Measurements from ENCODE around the gene STX10.
"Not testable (repeated sequence)": the region's sequence is repeated elsewhere in the genome, so short reads cannot be mapped to it uniquely, and the experiment has no call there.

STX10 gene, protein sequence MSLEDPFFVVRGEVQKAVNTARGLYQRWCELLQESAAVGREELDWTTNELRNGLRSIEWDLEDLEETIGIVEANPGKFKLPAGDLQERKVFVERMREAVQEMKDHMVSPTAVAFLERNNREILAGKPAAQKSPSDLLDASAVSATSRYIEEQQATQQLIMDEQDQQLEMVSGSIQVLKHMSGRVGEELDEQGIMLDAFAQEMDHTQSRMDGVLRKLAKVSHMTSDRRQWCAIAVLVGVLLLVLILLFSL

DNA sequence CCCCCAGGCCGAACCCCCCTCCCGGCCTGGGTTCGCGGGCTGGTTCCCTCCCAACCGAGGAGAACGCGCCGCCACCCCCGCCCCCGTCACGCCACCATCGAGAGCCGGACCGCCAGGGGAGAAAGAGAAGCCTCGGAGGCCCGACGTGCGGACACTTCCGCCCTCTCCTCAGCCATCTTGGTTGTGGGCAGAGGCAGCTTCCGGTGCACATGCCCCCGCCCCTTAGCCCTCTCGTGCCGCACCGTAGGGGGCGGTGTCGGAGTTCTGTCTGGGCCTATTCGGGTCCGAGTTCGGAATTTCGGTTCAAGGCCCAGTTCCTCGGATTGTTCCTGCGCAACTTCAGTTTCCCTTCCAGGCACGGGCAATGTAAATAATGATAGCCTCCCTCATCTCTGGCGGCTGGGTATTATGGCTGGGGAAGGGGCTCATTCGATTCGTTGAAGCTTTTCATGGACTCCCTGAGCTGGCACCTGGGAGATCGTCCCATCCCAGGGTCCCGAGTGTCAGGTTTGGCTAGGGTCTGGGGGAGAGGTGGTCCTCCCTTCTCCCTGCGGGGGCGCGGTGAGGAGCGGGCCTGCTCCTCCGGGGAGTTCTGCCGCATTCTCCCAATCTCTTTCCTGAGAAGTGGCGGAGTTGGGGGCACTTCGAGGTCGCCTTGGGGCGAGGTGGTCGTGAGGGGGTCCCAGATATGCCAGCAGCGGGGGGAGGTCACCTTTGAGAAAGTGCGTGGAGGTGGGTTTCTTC lies at the start of gene STX10, which contains the start of gene IER2:
Gene STX10, minus strand, starts transcription at position 189 of the 744 bp plus-strand sequence. CDS start 202 bp downstream, outside the sequence.
Gene IER2, plus strand, starts transcription at position 225 of the 744 bp plus-strand sequence. CDS start 2,776 bp downstream, outside the sequence.
- peak; percentile 97 for DNase-seq

DNA sequence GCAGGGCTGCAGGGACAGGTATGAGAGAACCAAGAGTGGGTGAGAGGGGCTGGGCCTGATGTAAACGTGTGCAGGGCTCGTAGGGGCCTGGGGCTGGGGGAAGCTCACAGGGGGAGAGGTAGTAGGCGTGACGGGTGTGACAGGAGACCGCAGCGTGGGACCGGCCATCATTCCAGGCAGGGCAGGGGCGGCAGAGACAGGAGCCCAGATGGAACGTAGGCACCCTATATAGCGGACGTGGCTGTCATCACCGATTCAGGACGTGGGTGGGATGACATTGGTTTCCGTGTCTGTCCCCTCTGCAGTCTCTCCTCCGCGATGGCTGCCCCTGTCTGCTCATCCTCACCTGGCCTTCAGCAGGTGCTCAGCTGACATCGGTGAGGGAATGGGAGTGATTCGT lies 48.5 kb upstream of the STX10 start:
- DNase-seq, result no peak

DNA sequence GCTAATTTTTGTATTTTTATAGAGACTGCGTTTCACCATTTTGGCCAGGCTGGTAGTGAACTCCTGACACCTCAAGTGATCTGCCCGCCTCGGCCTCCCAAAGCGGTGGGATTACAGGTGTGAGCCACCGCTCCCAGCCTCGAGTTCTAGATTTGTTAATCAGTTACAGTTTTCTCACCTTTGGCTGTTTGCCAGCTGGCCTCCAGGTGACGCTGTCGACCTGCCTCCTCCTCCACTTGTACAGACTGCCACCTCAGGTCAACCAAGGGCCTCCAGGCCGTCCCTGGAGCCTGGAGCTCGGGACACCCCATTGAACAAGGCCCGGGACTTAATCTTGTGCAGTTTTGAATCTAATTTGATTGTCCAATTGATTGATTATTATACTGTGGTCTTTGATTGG lies 45.5 kb upstream of the STX10 start:
- no peak for DNase-seq

DNA sequence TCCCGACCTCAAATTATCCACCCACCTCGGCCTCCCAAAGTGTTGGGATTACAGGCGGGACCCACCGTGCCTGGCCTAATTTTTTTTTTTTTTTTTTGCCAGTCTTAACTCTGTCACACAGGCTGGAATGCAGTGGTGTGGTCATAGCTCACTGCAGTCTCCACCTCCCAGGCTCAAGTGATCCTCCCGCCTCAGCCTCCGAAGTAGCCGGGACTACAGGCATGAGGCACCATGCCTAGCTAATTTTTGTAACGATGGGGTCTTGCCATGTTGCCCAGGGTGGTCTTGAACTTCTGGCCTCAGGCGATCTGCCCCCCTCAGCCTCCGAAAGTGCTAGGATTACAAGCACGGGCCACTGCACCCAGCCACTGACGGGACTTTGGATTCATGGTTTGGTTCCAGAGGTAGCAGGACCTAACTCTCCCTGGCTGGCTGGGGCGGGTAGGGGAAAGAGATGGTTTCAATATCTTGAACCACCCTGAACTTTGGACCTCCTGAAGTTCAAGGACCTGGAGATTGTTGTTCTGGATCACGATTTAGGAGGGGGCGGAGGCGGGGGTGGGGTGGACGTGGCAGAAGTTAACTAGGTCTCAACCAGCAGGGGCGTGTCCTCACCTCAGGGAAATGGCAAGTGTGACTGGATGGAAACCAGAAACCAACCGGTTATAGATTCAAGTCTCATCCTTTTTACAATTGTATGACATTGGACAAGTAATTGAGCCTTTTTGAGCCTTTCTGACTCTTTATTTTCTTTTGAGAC lies 40.8 kb upstream of the STX10 start:
- DNase-seq, result no peak

DNA sequence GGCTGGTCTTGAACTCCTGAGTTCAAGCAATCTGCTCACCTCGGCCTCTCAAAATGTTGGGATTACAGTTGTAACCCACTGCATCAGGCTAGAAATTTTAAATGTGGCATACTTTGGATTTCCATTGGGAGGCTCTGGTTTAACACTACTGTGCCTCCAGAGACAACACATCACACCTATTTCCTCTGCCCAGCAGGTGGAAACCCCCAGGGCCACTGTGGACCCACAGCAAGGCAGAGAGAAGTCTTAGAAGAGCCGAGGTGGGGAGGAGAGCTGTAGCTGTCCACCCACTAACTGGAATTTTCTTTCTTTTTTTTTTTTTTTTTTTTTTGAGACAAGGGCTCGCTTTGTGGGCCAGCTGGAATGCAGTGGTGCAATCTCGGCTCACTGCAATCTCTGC lies 39.4 kb upstream of the STX10 start:
- no peak for DNase-seq

DNA sequence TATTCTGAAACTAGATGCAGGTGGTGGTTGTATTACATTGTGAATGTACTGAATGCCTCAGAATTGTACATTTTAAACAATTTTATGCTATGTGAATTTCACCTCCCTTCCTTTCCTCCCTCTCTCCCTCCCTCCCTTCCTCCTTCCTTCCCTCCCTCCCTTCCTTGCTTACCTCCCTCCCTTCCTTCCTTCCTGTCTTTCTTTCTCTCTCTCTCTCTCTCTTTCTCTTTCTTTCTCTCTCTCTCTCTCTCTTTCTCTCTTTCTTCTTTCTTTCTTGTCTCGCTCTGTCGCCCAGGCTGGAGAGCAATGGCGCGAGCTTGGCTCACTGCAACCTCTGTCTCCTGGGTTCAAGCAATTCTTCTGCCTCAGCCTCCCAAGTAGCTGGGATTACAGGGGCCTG lies 37.2 kb upstream of the STX10 start:
- no peak for DNase-seq

DNA sequence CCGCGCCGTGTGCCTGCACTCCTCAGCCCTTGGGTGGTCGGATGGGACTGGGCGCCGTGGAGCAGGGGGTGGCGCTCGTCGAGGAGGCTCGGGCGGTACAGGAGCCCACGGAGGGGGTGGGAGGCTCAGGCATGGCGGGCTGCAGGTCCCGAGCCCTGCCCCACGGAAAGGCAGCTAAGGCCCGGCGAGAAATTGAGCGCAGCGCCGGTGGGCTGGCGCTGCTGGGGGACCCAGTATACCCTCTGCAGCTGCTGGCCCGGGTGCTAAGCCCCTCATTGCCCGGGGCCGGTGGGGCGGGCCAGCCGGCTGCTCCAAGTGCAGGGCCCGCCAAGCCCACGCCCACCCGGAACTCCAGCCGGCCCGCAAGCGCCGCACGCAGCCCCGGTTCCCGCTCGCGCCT lies 36.5 kb upstream of the STX10 start:
- DNase-seq, result not testable (repeated sequence)

DNA sequence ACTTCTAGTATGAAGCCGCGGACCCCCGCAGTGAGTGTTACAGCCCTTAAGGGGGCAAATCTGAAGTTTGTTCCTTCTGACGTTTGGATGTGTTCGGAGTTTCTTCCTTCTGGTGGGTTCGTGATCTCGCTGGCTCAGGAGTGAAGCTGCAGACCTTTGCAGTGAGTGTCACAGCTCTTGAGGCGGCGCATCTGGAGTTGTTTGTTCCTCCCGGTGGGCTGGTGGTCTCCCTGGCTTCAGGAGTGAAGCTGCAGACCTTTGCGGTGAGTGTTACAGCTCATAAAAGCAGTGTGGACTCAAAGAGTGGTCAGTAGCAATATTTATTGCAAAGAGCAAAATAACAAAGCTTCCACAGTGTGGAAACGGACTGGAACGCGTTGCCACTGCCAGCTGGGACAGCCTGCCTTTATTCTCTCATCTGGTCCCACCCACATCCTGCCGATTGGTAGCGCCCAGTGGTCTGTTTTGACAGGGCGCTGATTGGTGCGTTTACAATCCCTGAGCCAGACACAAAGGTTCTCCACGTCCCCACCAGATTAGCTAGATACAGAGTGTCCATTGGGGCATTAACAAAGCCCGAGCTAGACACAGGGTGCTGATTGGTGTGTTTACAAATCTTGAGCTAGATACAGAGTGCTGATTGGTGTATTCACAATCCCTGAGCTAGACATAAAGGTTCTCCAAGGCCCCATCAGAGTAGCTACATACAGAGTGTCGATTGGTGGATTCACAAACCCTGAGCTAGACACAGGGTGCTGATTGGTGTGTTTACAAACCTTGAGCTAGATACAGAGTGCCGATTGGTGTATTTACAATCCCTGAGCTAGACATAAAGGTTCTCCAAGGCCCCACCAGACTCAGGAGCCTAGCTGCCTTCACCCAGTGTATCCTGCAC lies 35.8 kb upstream of the STX10 start:
- not testable (repeated sequence) for DNase-seq

DNA sequence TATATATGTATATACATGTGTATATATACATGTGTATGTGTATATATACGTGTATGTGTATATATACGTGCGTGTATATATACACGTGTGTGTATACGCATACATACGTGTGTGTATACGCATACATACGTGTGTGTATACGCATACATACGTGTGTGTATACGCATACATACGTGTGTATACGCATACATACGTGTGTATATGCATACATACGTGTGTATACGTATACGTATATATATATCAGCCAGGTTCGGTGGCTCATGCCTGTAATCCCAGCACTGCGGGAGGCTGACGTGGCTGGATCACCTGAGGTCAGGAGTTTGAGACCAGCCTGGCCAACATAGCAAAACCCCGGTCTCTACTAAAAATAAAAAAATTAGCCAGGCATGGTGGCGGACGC lies 34.8 kb upstream of the STX10 start:
- DNase-seq, result not testable (repeated sequence)

DNA sequence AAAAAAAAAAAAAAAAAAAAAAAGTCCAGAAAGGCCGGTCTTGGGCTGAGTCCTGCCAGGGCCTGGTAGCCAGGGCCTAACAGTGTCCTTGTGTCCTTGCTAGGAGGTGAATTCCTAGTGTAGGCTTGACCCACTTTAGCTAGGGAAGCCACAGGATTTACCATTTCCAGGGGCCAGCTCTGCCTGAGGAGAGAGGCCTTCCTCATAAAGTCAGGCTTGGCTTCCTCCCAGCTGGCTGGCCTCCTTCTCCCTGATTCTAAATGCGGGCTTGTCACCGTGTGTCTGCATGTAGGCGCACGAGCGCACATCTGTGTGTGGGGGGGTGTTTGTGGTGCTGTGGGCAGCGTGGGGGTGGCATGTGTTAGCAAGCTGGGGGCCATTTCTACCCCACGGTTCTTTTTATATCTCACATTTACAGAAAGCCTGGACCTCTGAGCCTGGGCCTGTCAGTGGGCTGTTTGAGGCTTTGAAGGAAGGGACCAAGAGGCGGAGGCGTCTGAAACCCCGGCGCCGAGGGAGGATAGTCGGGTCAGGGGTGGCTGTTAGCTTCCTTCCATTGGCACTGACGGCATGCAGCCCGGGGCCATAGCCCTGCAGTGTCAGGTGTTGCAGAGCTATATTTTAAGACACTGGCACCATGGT lies 31.7 kb upstream of the STX10 start:
- DNase-seq, result peak; percentile 47

DNA sequence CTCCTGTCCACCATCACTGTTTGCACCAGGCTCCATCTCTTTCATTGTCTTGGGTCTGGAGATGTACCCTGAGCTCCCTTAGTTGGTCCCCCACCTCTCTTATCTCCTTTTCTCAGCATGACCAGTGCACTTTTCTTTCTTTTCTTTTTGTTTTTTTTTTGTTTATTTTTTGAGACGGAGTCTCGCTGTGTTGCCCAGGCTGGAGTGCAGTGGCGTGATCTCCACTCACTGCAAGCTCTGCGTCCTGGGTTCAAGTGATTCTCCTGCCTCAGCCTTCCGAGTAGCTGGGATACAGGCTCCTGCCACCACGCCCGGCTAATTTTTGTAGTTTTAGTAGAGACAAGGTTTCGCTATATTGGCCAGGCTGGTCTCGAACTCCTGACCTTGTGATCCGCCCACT lies 28.1 kb upstream of the STX10 start:
- not testable (repeated sequence) for DNase-seq

DNA sequence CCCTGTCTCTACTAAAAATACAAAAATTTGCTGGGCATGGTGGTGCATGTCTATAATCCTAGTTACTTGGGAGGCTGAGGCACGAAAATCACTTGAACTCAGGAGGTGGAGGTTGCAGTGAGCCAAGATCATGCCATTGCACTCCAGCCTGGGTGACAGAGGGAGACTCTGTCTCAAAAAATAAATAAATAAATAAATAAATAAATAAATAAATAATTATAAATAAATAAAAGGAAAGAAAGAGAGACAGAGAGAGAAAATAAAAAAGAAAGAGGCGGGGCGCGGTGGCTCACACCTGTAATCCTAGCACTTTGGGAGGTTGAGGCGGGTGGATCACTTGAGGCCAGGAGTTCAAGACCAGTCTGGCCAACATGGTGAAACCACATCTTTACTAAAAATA lies 27.4 kb upstream of the STX10 start:
- DNase-seq, result not testable (repeated sequence)

DNA sequence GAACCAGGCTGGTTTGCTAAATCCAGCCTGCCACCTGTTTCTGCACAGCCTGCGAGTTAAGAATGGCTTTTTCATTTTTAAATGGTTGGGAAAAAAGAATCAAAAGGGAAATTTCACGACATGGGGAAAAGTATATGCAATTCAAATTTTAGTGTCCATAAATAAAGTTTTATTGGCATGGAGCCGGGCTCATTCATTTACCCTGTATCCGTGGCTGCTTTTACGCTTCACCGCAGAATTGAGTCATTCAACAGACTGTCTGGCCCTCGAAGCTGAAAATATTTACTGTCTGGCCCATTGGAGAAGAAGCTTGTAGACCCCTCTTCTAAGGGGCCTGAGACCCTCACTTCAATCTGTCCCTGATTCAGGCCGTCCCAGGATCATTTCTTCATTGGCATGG lies 26.2 kb upstream of the STX10 start:
- no peak for DNase-seq

DNA sequence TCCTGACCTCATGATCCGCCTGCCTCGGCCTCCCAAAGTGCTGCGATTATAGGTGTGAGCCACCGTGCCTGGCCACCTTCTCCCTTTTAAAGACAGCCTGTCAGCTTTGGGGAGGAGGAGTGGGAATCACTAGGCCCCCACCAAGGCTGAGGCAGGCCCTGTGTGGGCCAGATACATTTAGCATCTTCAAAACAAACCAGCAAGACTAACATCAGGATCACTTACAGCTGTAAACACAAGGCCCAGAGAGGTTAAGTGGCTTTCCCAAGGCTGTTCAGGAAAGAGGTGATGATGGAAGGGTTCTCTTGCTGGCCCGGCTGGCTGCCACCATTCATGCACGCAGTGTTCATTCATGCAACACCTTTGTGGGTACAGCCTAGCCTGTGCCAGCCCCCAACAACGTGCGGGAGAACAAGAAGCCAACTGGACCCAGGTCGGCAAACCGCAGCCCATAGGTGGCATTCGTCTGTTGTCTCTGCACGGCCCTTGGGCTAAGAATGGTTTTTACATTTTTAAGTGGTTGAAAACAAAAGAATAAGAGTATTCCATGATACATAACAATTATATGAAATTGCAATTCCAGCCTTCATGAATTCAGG lies 23.1 kb upstream of the STX10 start:
- DNase-seq, result no peak

DNA sequence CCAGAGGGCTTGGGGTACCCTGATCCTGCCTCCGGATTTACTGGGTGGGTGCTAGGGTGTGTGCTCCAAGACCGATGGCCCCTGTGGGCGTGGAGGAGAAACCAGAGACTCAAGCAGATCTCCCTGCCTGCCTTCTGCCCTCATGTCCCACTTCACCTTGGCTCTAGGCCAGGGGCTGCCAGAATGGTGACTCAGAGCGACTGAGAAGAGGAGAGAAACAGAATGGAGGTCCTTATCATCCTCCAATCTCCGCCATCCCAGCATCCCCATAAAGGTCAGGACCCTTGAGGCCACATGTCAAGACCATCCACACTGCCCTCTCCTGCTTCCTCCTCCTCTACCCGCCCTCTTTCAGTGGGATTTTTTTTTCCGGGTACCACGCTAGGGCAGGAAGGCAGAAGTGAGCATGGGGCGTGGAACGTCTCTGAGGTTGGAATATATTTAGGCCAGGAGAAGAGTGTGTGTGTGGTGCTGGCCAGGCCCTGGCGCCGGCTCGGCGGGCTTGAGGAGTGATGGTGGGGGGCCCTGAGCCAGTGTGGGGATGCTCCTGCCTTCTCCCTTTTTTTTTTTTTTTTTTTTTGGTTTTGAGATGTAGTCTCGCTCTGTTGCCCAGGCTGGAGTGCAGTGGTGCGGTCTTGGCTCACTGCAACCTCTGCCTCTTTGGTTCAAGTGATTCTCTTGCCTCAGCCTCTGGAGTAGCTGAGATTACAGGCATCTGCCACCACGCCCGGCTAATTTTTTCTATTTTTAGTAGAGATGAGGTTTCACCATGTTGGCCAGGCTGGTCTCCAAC lies 22.4 kb upstream of the STX10 start:
- peak; percentile 32 for DNase-seq

DNA sequence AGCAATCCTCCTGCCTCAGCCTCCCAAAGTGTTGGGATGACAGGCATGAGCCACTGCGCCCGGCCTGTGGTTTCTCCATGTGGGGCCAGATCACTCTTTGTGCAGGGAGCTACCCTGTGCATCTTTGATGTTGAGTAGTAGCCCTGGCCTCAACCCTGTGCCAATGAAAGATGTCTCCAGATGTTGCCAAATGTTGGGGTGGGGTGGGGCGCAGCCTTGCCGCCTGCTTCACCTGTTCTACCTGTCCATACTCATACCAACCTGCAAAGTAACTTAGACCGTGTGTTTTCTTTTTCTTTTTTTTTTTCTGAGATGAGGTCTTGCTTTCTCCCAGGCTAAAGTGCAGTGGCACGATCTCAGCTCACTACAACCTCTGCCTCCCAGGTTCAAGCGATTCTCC lies 21.0 kb upstream of the STX10 start:
- no peak for DNase-seq

DNA sequence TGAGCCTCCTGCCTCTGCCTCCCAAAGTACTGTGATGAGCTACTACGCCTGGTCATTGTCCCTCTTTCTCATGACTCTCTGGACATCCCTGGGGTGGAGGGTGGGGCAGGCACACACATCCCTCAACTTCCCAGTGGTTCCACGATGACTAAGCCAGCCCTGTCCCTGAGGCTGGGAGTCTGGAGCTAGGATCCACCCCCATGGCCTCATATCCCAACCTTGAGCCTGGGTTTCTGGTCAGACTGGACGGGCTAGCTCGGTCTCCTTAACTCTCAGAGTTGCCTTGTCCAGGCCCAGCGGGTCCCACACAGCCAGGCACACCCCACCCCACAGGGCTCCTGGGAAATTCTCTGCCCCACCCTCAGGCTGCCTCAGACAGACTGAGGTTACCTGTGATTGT lies 19.6 kb upstream of the STX10 start:
- DNase-seq, result no peak

DNA sequence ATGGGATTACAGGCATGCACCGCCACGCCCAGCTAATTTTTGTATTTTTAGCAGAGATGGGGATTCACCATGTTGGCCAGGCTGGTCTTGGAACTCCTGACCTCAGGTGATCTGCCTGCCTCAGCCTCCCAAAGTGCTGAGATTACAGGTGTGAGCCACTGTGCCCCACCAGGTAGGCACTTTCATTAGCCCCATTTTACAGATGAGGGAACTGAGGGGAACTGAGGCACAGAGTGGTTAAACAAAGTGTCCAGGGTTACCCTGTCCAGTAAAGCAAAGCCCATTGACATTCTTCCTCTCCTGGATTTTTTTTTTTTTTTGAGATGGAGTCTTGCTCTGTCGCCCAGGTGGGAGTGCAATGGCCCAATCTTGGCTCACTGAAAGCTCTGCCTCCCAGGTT lies 16.0 kb upstream of the STX10 start:
- DNase-seq, result not testable (repeated sequence)

DNA sequence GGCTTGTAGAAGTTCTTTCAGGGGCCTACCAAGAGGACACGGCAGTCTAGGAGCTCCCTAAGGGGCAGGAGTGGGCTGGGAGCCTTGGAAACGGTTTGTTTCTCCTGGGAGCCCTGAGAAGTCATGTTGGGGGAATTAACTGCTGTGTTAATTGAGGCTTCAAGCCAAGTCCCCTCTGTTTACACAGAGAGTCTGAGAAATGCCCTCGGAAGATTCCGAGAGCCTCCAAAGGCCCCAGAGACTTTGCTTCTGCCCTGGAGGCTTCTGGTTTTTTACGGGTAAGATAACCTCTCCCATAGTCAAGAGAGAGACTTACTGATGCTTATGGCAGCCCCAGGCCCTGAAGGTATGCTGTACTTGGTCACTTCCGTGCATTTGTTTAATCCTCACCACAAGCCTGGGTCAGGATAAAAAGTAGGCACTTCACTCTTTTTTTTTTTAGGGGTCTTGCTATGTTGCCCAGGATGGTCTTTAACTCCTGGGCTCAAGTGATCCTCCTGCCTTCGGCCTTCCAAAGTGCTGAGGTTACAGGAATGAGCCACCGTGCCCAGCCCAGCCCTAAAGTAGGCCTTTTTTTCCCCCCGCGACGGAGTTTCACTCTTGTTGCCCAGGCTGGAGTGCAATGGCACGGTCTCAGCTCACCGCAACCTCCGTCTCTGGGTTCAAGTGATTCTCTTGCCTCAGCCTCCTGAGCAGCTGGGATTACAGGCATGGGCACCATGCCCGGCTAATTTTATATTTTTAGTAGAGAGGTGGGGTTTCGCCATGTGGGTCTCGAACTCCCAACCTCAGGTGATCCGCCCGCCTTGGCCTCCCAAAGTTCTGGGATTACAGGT lies 15.2 kb upstream of the STX10 start:
- no peak for DNase-seq
